Right cardiac atrium (tissue), 5 donors: ENCODE results near the gene PFKFB2. TPM values are rescaled to one million over a fixed set of nuclear protein-coding genes. Genes with fewer than 3 reads are reported as not detected.
A peak's percentile ranks its signal among the peaks of the same experiment; 100 is the strongest.

Experiments
- ATAC-seq, 2 donors: fragments of 200-7000 bp; cut with Tn5 transposase; one replicate each; pipeline versions ENCODE4 v1.8.0 to v1.9.1; 2020; ENCODE audit warnings: moderate library complexity in 2 of 2, mild to moderate bottlenecking in 1 of 2
- DNase-seq, 3 donors: peaks; one replicate each; pipeline ENCODE4 v3.0.0-alpha.2; 2020
- H3K27ac ChIP-seq: one replicate; pipeline ENCODE4 v1.5.1; 2013; ENCODE audit warnings: mild to moderate bottlenecking, low read length, control low read depth, moderate library complexity
- H3K27me3 ChIP-seq: one replicate; pipeline ENCODE4 v1.6.1; 2013; ENCODE audit not compliant: control insufficient read depth, insufficient read depth
- H3K4me1 ChIP-seq: one replicate; pipeline ENCODE4 v1.6.1; 2013; ENCODE audit warnings: low read length; ENCODE audit not compliant: control insufficient read depth, insufficient read depth
- H3K4me3 ChIP-seq: one replicate; pipeline ENCODE4 v1.5.1; 2013; ENCODE audit warnings: low read length, control low read depth
- H3K9me3 ChIP-seq: one replicate; pipeline ENCODE4 v1.6.1; 2013; ENCODE audit warnings: low read length; ENCODE audit not compliant: control insufficient read depth
- WGBS: extraction: QIAGEN DNeasy Blood & Tissue Kit; methylation state at CpG from one replicate; pipeline ENCODE4 v1.1.7; 2013; 5-methylcytosine and 5-hydroxymethylcytosine counted together
- intact Hi-C, 4 donors: fragments of 100-400 bp; cut with DNase I; formaldehyde crosslinking; loops; one replicate each; pipeline versions ENCODE4 v1.11.0 to v1.14.0; 2022 to 2023
- polyA plus RNA-seq: library from polyadenylated mRNA; stranded (reverse); fragments of 200-250 nt; gene quantifications from one replicate; pipeline ENCODE4 v1.2.3, GENCODE V29; 2013
- total RNA-seq, 4 donors: library from RNA; stranded (reverse); fragmentation: NEBNext Ultra II Directional; extraction: Animal tissue kit (Norgen Biotek cat#: 25700); gene quantifications; one replicate each; pipeline ENCODE4 v1.2.1, GENCODE V29; 2021
- donor health status: healthy with polysubstance abuse.
- donor health status: DM: no; HTN: yes; CAD: no.
- donor health status: DM: no; HTN: no; CAD: no.
- donor health status: DM: no; HTN: yes; CAD: no; lungs with severe emphysema.
- donor health status: DM: yes; HTN: yes; CAD: no.

Gene PFKFB2
- total and polyA plus RNA-seq, 5 donors, result 9.4 to 29.7 (median 21.2) TPM

DNA sequence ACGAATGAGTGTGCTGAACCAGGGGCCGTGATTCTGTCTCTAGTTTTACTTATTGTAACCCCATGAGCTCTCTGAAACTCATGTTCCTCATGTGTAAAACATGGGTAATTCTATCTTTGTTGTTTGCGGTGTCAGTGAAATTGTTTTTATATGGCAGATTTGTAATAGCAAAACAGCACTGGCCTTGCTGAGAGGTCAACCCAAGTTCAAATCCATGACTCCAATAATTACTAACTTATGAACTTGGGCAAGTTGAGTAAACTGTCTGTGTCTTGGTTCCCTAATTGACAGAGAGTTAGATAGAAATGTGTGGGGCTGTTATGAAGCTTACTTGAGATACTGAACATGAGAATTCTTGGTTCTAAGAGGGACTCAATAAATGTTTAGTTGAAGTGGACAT lies 38.3 kb upstream of the PFKFB2 start:
- WGBS, result 87% methylated on average over 3 of the region's 3 CpGs
- no peak for ATAC-seq
- intact Hi-C loops, result no loop called here
- H3K27ac ChIP-seq, result no peak overlapping the region
- H3K9me3 ChIP-seq, result no peaks in the 10 kb centered on the region
- H3K4me3 ChIP-seq, result no peak overlapping the region
- H3K4me1 ChIP-seq, result no peaks in the 10 kb centered on the region
- H3K27me3 ChIP-seq, result no peaks in the 10 kb centered on the region
- DNase-seq, result no peak

DNA sequence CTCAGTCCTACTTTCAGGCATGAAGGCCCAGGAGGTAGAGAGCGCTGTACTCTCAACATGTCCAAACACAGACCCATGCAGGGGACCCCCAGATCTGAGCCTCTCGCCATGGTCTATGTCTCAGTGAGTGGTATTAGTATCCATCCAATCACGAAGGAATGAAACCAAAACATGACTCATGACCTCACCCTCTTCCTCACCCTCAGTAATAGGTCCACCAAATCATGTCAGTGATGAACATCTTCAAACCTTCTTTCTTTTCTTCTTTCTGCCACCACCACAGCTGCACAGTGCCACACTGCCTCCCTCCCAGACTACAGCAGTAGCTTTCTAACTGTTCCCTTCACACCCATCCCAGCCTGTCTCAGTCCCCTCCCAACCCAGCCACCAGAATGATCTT lies 37.3 kb upstream of the PFKFB2 start:
- ATAC-seq (no peak), DNase-seq (no peak)
- H3K9me3 ChIP-seq, result no peaks in the 10 kb centered on the region
- 92% methylated on average over 3 of the region's 3 CpGs for WGBS
- no peak overlapping the region for H3K4me3 ChIP-seq
- H3K4me1 ChIP-seq, result no peaks in the 10 kb centered on the region
- no peak overlapping the region for H3K27ac ChIP-seq
- intact Hi-C loops, result no loop called here
- no peaks in the 10 kb centered on the region for H3K27me3 ChIP-seq

DNA sequence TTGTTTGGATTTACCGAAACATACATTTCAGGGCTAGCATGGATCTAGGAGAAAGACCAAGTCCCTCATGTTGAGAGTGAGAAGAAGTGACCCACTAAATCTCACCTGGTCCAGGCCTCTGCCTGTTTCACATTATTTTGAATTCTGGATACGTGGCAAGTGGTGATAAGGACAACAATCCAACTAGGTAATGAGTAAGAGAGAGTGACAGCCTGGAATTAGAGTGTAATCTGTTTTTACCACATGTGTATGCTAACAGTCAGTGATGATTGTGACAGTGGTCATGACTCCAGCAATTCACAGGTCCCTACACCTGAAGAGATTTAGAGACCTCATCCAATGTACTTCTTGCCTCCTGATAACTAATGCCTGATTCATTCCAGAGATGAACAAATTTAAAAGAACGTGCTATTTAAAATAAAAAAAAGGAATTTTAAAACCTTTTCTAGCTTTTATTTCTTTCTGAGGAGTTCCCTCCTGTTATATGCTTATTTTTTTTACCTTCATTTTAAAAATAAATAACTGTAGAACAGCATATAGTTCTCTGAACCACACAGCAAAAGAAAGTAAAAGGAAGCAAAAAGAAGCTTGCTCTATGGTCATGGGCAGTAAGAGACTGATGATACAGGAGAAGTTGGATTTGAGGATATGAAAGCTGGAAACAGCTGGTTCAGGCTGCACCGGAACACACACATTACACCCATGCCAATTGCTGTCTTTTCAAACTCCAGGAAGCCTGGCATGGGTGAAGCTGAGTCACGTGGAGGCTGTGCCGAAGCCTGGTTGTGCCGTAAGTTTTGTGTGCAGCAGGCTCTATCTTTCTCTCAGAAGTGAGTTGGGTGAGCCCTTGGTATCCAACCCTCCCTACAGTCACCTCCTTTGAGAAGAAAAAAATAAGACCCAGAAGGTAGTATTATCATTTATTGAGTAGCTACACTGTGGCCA lies 35.2 kb upstream of the PFKFB2 start:
- H3K9me3 ChIP-seq, result no peaks in the 10 kb centered on the region
- no peaks in the 10 kb centered on the region for H3K27me3 ChIP-seq
- H3K4me3 ChIP-seq, result no peak overlapping the region
- H3K27ac ChIP-seq, result no peak overlapping the region
- DNase-seq, result peak in 2 of 3 donors; percentile 53 to 68
- intact Hi-C loops, result no loop called here
- ATAC-seq, result peak; percentile 12 to 18
- no peaks in the 10 kb centered on the region for H3K4me1 ChIP-seq
- WGBS, result 66% methylated on average over 7 of the region's 7 CpGs

DNA sequence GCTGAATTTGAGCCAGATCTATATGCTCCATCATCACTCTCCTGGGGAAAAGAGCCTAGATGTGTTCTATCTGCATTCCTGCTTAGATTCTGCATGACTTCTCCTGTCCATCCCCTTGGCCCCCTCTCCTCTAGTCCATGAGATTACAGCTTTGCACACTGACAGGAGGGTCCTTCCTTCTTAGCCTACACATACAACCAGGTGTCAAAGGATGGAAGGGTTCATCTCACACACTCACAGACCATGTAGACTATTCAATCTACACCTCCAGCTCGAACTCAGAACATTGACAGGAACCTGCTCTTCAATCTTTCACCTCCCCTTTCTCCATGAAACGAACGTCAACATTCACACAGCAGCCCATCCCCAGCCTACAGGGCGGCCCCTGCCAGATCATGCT lies 34.4 kb upstream of the PFKFB2 start:
- WGBS, result 87% methylated on average over 4 of the region's 4 CpGs
- Histone ChIP-seq H3K9me3 (no peaks in the 10 kb centered on the region), H3K4me1 (no peaks in the 10 kb centered on the region), H3K27me3 (no peaks in the 10 kb centered on the region), H3K27ac (no peak overlapping the region), H3K4me3 (no peak overlapping the region)
- DNase-seq (no peak), ATAC-seq (no peak)
- intact Hi-C loops, result no loop called here

DNA sequence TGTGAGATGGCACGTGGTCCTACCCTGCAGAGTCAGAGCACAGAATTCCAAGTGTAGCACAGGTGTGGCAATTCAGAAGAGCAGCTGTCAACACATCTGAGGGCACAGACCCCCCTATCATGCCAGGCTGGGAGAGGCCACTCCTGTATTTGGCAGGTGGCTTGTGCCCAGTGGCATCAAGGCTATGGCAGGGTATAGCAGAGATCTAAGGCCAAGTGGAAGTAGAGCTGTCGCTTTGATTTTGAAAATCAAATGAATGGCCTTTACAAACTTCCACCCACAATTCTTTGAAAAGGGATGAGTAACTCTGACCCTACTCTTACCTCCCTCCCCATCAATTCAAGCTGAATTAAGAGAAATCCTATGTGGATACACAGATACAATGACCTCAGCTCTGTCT lies 33.9 kb upstream of the PFKFB2 start:
- Histone ChIP-seq H3K9me3 (no peaks in the 10 kb centered on the region), H3K4me3 (no peak overlapping the region), H3K4me1 (peaks cover under 1% of the 10 kb centered on the region), H3K27me3 (no peaks in the 10 kb centered on the region), H3K27ac (no peak overlapping the region)
- intact Hi-C loops, result no loop called here
- ATAC-seq (no peak), DNase-seq (no peak)
- 87% methylated on average over 2 of the region's 2 CpGs for WGBS

DNA sequence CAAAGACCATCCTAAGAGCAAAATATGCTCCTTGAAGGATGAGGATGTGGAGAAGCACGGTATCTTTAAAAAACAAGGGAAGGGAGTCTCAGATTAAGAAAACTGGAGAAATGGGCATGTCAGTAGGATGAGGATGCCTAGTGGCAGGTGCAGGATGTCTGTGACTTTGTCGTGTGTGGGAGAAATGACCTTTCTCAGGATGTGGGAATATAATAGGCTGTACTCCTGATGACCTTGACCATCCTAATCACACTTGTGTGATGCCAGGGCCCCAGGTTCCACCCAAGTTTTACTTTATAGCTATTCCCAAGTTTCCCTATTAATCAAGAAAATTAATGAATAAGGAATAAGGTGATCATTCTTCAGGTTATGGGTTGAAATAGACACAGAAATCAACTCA lies 33.4 kb upstream of the PFKFB2 start:
- ATAC-seq, result no peak
- DNase-seq, result no peak
- 65% methylated on average over 2 of the region's 2 CpGs for WGBS
- Histone ChIP-seq H3K9me3 (no peaks in the 10 kb centered on the region), H3K27me3 (no peaks in the 10 kb centered on the region), H3K4me1 (peaks cover 5% of the 10 kb centered on the region), H3K4me3 (no peak overlapping the region), H3K27ac (no peak overlapping the region)
- intact Hi-C loops, result no loop called here

DNA sequence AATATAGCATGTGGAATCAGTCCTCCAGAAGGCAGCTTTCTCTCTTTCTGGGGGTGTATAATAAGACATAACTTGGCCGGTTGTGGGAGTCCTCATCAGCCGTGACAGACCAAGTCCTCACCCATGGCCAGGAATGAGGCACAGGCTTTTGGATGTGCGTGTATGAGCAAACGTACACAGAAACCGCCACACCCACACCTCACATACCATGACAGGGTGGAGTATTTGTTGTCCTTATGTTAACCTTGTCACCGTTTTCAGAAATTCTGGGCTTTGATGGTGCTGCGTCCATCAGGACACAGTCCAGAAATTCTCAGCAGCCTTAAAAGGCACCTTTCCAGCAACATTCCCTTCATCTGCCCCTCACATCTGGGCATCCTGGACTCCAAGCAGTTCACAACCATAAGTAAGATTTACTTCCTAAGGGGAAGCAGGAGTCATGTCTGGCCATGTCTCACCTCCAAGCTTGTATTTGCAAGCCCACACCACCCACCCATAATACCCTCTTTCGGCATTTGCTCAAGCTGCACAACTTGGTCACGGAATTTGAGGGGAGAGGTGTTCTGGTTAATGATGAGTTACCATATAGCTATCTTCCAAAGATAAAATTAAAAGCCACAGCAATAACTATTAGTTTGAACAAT lies 32.9 kb upstream of the PFKFB2 start:
- Histone ChIP-seq H3K4me1 (peaks cover 7% of the 10 kb centered on the region), H3K4me3 (no peak overlapping the region), H3K27me3 (no peaks in the 10 kb centered on the region), H3K9me3 (no peaks in the 10 kb centered on the region), H3K27ac (no peak overlapping the region)
- 90% methylated on average over 9 of the region's 9 CpGs for WGBS
- no peak for DNase-seq
- no peak for ATAC-seq
- intact Hi-C loops, result no loop called here

DNA sequence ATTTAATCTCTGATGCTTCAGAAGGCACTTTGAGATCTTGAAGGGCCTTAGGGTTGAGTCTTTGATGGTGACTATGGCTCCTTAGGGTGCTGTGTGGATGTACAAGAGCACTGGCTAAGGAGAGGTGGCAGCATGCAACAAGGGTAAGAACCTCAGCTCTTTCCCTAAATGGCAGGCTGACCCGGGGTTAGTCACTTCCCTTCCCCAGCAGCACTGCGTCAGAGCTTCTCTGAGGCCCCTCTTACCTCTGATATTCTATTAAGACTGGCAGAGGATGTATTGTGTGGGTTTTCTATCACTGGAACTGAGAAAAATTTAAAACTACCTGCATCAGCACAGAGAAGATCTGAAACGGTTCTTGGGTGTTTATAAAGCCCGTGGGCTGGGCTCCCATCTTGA lies 32.4 kb upstream of the PFKFB2 start:
- ATAC-seq (no peak), DNase-seq (no peak)
- Histone ChIP-seq H3K4me3 (no peak overlapping the region), H3K27me3 (no peaks in the 10 kb centered on the region), H3K9me3 (no peaks in the 10 kb centered on the region), H3K27ac (no peak overlapping the region), H3K4me1 (peaks cover 7% of the 10 kb centered on the region)
- WGBS, result 54% methylated on average over 4 of the region's 4 CpGs
- intact Hi-C loops, result no loop called here

DNA sequence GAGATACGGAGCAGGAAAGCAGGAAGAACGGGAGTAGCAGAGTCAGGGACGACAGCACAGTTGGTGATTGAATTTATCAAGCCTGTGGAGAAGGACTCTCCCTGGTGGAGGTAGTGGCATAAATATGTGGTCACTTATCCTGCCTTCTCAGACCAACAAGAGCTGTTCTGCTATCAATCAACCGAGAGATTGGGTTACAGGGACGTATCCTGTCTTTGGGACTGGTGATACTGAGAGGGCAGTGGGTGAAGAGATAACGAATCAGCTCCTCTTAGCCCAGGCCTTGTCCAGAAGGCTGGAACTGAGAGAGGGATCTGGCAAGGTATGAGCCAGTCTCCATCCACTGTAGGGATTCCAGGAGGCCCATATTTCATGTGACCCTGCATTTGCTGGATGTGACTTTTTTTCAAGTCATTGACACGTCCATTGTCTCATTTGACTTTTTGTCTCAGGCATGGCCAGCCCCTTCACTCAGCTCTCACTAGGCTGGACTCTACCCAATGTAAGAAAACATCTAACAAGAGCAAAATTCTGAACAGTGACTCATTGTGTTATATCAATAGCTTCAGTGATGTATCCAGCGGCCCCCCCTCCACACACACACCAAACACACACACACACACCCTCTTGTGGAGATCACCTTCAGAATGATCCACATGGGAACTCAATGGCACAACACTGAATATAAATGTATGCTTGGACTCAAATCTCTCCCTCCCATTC lies 31.8 kb upstream of the PFKFB2 start:
- Histone ChIP-seq H3K4me3 (no peak overlapping the region), H3K27me3 (no peaks in the 10 kb centered on the region), H3K27ac (no peak overlapping the region), H3K4me1 (peaks cover 7% of the 10 kb centered on the region), H3K9me3 (no peaks in the 10 kb centered on the region)
- 52% methylated on average over 8 of the region's 8 CpGs for WGBS
- no peak for ATAC-seq
- no peak for DNase-seq
- intact Hi-C loops, result no loop called here

DNA sequence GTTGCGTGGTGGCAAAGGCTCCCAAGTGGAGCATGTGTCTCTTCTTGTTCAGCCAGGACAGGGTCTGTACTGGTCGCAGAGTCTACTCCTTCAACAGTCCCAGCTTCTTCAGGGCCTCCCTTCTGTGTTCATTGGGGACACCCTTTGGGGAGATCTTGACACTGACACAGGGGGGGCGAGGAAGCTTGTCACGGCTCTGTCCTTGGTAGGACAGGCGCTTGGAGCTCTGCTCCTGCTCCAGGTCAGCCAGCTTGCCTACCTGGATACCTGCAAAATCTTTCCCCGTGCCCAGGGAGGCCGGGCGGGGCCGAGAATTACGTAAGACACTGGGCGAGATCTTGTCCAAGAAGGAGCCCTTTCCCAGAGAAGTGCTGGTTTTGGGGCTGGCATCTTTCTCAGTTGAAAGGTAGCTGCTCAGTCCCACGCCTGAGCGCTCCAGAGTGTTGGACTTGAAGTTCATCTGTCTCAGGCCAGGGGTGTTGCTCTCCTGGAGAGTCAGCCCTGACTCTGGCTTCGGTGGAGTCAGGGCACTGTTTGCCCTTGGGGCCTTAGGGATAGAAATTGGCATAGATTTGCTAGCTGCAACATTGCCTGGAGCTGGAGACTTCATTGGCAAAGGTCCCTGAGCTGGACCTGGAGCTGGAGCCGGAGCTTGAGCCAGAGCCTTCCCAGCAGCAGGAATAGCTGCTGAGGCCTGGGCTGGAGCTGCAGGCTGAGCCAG lies 31.0 kb upstream of the PFKFB2 start:
- no peaks in the 10 kb centered on the region for H3K9me3 ChIP-seq
- no peak overlapping the region for H3K27ac ChIP-seq
- ATAC-seq (no peak), DNase-seq (no peak)
- intact Hi-C loops, result no loop called here
- peaks cover 7% of the 10 kb centered on the region for H3K4me1 ChIP-seq
- H3K4me3 ChIP-seq, result no peak overlapping the region
- H3K27me3 ChIP-seq, result no peaks in the 10 kb centered on the region
- WGBS, result 89% methylated on average over 15 of the region's 15 CpGs
